ENCODE measurements around the gene PM20D2. TPM values are rescaled to one million over a fixed set of nuclear protein-coding genes. Genes with fewer than 3 reads are reported as not detected.

The PM20D2 gene
- total and polyA plus RNA-seq, 5 donors from 2014 or later, result 2.1 to 6.7 (median 3.6) TPM

DNA sequence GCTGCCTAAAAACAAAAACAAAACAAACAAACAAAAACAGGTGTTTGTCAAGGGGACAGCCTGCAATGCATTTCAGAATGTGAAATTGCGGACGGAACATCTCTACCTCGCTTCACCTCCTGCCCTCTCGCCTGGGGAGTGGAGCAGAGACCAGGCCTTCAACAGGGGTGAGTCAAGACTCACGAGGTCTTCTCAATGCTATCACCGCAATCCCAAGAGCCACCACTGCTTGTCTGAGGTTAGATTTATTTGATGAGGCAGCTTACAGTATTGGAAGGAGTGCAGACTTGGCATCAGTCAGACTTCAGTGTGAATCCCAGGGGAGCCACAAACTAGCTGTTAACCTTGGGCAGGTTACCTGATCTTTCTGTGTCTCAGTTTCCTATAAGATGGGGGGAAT lies 63.6 kb downstream of the PM20D2 start:
- no peak overlapping the region for H3K4me3 ChIP-seq (ENCODE audit: low read depth, low read length)
- peak overlapping the region in 1 of 4 donors; percentile 44 for H3K4me3 Mint-ChIP-seq
- H3K36me3 ChIP-seq (ENCODE audit: control insufficient read depth, insufficient read depth, low read length), result no peaks in the 10 kb centered on the region
- no peak overlapping the region for H3K27ac ChIP-seq (ENCODE audit: insufficient read depth, low read length, poor library complexity, severe bottlenecking)
- H3K4me1 ChIP-seq (ENCODE audit: control insufficient read depth, insufficient read depth, low read length, poor library complexity, severe bottlenecking), result no peaks in the 10 kb centered on the region
- no peak overlapping the region for H3K27ac Mint-ChIP-seq
- H3K36me3 Mint-ChIP-seq, result no peaks in the 10 kb centered on the region
- peaks cover 16% of the 10 kb centered on the region for H3K27me3 Mint-ChIP-seq
- no peaks in the 10 kb centered on the region for H3K4me1 Mint-ChIP-seq
- DNase-seq (no peak), ATAC-seq (ENCODE audit: low read depth in 2 of 2) (no peak)
- H3K27me3 ChIP-seq (ENCODE audit: control insufficient read depth, insufficient read depth, low read length), result peaks cover 3% of the 10 kb centered on the region
- H3K9me3 ChIP-seq (ENCODE audit: control insufficient read depth in 2 of 2, low read length in 2 of 2), result peaks cover 0 to 2% of the 10 kb centered on the region in 2 experiments
- H3K9me3 Mint-ChIP-seq, result peaks cover 0 to 1% (median 0%) of the 10 kb centered on the region in 7 donors

DNA sequence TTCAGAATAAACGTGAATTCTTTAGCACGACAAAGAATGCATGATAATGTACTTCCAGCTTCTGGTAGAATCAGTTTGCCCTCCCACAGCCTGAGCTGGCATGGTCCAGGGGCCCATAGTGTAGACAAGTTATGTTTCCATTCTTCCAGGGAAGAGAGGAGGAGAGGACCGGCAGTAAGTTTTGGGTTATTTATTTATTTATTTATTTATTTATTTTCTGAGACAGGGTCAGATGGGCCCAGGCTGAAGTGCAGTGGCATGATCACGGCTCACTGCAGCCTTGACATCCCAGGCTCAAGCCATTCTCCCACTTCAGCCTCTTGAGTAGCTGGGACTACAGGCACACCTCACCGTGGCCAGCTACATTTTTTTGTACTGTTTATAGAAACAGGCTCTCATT lies 66.6 kb downstream of the PM20D2 start:
- H3K36me3 ChIP-seq (ENCODE audit: control insufficient read depth, insufficient read depth, low read length), result no peaks in the 10 kb centered on the region
- H3K9me3 ChIP-seq (ENCODE audit: control insufficient read depth in 2 of 2, low read length in 2 of 2), result peaks cover 0 to 2% of the 10 kb centered on the region in 2 experiments
- Mint-ChIP-seq H3K4me1 (peaks cover 0 to 2% (median 0%) of the 10 kb centered on the region in 4 donors), H3K4me3 (peak overlapping the region in 1 of 4 donors; percentile 52), H3K27ac (no peak overlapping the region), H3K9me3 (peaks cover 0 to 3% (median 0%) of the 10 kb centered on the region in 7 donors), H3K36me3 (no peaks in the 10 kb centered on the region), H3K27me3 (peaks cover 27% of the 10 kb centered on the region)
- no peaks in the 10 kb centered on the region for H3K4me1 ChIP-seq (ENCODE audit: control insufficient read depth, insufficient read depth, low read length, poor library complexity, severe bottlenecking)
- H3K27ac ChIP-seq (ENCODE audit: insufficient read depth, low read length, poor library complexity, severe bottlenecking), result no peak overlapping the region
- peaks cover 3% of the 10 kb centered on the region for H3K27me3 ChIP-seq (ENCODE audit: control insufficient read depth, insufficient read depth, low read length)
- no peak for DNase-seq
- no peak for ATAC-seq (ENCODE audit: low read depth in 2 of 2)
- H3K4me3 ChIP-seq (ENCODE audit: low read depth, low read length), result no peak overlapping the region

DNA sequence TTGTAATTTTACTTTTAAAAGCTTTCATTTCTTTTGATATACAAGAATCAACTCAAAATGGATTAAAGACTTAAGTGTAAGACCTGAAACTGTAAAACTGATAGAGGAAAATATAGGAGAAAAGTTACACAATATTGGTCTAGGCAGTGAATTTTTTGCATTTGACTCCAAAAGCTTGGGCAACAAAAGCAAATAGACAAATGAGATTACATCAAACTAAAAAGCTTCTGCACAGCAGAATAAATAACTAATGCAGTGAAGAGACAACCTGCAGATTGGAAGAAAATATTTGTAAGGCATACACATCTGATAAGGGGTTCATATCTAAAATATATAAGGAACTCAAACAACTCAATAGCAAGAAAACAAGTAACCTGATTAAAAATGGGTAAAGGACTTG lies 68.3 kb downstream of the PM20D2 start:
- Mint-ChIP-seq H3K27me3 (peaks cover 27% of the 10 kb centered on the region), H3K27ac (no peak overlapping the region), H3K4me1 (peaks cover 0 to 2% (median 0%) of the 10 kb centered on the region in 4 donors), H3K4me3 (no peak overlapping the region), H3K9me3 (peaks cover 0 to 3% (median 0%) of the 10 kb centered on the region in 7 donors), H3K36me3 (no peaks in the 10 kb centered on the region)
- H3K4me1 ChIP-seq (ENCODE audit: control insufficient read depth, insufficient read depth, low read length, poor library complexity, severe bottlenecking), result no peaks in the 10 kb centered on the region
- DNase-seq, result no peak
- ATAC-seq (ENCODE audit: low read depth in 2 of 2), result no peak
- peaks cover 3% of the 10 kb centered on the region for H3K27me3 ChIP-seq (ENCODE audit: control insufficient read depth, insufficient read depth, low read length)
- peaks cover 0 to 2% of the 10 kb centered on the region in 2 experiments for H3K9me3 ChIP-seq (ENCODE audit: control insufficient read depth in 2 of 2, low read length in 2 of 2)
- H3K36me3 ChIP-seq (ENCODE audit: control insufficient read depth, insufficient read depth, low read length), result no peaks in the 10 kb centered on the region
- no peak overlapping the region for H3K4me3 ChIP-seq (ENCODE audit: low read depth, low read length)
- no peak overlapping the region for H3K27ac ChIP-seq (ENCODE audit: insufficient read depth, low read length, poor library complexity, severe bottlenecking)

Other genes starting within 250 kb of the PM20D2 start
- 22.0 TPM for gene RNGTT, start 182.4 kb upstream of the PM20D2 start, total RNA-seq
- 10 to 100 TPM; 14.8 to 22.5 (median 19.2) TPM for gene RNGTT, start 182.4 kb upstream of the PM20D2 start, polyA plus RNA-seq
- gene PNRC1, start 65.3 kb upstream of the PM20D2 start, total RNA-seq, result 734 TPM
- gene PNRC1, start 65.3 kb upstream of the PM20D2 start, polyA plus RNA-seq, result 100 to 1,000 TPM; 357 to 551 (median 483) TPM
- not detected for gene SRSF12, start 28.0 kb upstream of the PM20D2 start, total RNA-seq
- under 1 TPM in 3 of 4 donors, not detected in 1; 0.06 to 0.28 (median 0.20) TPM for gene SRSF12, start 28.0 kb upstream of the PM20D2 start, polyA plus RNA-seq
- gene GABRR1, start 71.3 kb downstream of the PM20D2 start, total RNA-seq, result not detected
- not detected for gene GABRR1, start 71.3 kb downstream of the PM20D2 start, polyA plus RNA-seq
- 1.9 TPM for gene GABRR2, start 169.2 kb downstream of the PM20D2 start, total RNA-seq
- not detected for gene GABRR2, start 169.2 kb downstream of the PM20D2 start, polyA plus RNA-seq
- gene UBE2J1, start 206.7 kb downstream of the PM20D2 start, total RNA-seq, result 30.0 TPM
- gene UBE2J1, start 206.7 kb downstream of the PM20D2 start, polyA plus RNA-seq, result 10 to 100 TPM; 33.8 to 50.6 (median 35.1) TPM